Left renal cortex interstitium (tissue), 4 donors: Measurements from ENCODE around the gene SNRPA. TPM values are rescaled to one million over a fixed set of nuclear protein-coding genes. Genes with fewer than 3 reads are reported as not detected.
"Not testable (repeated sequence)": the region's sequence is repeated elsewhere in the genome, so short reads cannot be mapped to it uniquely, and the experiment has no call there.

Source experiments
- DNase-seq, 4 donors: peaks; one replicate each; pipeline ENCODE4 v3.0.0-alpha.2; 2013; ENCODE audit warnings: low read depth in 4 of 4, low spot score in 2 of 4, missing footprints in 1 of 4
- polyA plus RNA-seq, 4 donors: library from polyadenylated mRNA; unstranded; fragments of 120-200 nt; gene quantifications; one replicate each; pipeline ENCODE4 v1.2.1, GENCODE V29; 2013; ENCODE audit not compliant: insufficient read length in 4 of 4

SNRPA gene
- polyA plus RNA-seq, 4 donors = 107 to 135 (median 124) TPM

DNA sequence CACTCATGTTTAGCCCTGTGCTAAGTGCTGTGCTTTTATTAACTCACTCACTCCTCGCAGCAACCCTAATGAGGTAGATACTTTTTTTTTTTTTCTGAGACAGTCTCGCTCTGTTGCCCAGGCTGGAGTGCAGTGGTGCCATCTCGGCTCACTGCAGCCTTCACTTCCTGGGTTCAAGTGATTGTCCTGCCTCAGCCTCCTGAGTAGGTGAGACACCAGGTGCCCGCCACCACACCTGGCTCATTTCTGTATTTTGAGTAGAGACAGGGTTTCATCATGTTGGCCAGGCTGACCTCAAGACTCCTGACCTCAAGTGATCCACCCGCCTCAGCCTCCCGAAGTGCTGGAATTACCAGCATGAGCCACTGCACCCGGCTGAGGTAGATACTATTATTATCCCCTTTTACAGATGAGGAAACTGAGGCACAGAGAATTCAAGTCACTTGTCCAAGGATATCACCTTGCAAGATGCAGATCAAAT lies 31.5 kb upstream of the SNRPA start:
- no peak for DNase-seq

DNA sequence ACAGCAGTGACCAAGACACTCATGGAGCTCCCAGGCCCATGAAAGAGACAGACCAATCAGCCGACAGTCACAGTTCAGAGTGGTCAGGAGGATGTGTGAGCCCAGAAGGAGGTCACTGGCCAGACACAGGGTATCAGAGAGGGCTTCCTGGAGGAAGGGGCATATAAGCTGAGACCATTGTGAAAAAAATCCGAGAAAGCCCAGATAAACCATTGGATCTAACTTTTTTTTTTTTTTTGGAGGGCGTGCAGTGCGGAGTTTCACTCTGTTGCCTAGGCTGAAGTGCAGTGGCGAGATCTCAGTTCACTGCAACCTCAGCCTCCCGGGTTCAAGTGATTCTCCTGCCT lies 29.9 kb upstream of the SNRPA start:
- no peak for DNase-seq

- DNase-seq = no peak
Observed at GRCh38 chr19:40721936-40722661, 28.9 kb upstream of the SNRPA start.

- DNase-seq = no peak
Observed at GRCh38 chr19:40723661-40724254, 27.2 kb upstream of the SNRPA start.

GRCh38 chr19:40724315-40724714 lies 26.7 kb upstream of the SNRPA start:
- DNase-seq = no peak

DNA sequence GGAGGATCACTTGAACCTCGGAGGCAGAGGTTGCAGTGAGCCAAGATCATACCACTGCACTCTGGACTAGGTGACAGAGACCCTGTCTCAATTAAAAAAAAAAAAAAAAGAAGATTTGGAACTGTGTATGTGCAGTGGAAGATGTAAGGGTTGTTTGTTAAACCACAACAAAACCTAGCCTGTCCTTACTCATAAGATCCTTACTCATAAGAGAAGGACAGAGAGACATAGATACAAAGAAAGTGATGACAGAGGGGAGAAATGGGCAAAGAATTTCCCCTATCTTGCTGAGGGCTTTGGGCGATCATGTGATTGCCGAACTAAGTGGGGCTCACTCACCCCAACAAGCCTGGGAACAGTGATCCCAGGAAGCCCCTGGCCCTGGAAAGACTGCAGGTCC lies 26.1 kb upstream of the SNRPA start:
- no peak for DNase-seq

DNA sequence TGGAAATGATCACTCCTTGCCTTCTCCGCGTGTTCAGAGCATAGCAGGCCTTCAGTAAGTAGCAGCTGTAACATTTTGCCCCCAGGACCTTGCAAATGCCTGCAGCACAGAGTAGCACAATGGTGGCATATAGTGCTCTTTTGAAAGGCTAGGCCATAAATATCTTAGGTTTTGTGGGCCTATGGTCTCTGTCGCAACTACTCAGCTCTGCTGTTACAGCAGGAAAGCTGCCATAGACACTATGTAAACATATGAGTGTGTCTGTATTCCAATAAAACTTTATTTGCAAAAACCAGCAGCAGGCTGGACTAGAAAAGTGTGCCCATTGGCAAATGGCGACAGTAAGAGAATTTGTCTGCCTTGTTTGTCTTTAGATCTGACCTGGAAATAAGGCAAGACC lies 24.7 kb upstream of the SNRPA start:
- no peak for DNase-seq

DNA sequence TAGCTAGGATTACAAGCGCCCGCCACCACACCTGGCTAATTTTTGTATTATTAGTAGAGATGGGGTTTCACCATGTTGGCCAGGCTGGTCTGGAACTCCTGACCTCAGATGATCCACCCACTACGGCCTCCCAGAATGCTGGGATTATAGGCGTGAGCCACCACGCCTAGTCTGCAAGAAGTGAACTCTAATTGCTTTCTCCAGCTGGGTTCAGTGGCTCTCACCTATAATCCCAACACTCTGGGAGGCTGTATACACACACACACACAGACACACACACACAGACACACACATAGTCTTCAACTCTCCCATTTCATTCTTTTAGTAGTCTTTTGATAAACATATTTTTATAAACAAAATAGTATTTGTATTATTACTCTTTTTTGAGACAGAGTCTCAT lies 20.9 kb upstream of the SNRPA start:
- DNase-seq = not testable (repeated sequence)

- DNase-seq = not testable (repeated sequence)
Observed at GRCh38 chr19:40732304-40732703, 18.7 kb upstream of the SNRPA start.

- no peak for DNase-seq
Observed at GRCh38 chr19:40733149-40733548, 17.9 kb upstream of the SNRPA start.

DNA sequence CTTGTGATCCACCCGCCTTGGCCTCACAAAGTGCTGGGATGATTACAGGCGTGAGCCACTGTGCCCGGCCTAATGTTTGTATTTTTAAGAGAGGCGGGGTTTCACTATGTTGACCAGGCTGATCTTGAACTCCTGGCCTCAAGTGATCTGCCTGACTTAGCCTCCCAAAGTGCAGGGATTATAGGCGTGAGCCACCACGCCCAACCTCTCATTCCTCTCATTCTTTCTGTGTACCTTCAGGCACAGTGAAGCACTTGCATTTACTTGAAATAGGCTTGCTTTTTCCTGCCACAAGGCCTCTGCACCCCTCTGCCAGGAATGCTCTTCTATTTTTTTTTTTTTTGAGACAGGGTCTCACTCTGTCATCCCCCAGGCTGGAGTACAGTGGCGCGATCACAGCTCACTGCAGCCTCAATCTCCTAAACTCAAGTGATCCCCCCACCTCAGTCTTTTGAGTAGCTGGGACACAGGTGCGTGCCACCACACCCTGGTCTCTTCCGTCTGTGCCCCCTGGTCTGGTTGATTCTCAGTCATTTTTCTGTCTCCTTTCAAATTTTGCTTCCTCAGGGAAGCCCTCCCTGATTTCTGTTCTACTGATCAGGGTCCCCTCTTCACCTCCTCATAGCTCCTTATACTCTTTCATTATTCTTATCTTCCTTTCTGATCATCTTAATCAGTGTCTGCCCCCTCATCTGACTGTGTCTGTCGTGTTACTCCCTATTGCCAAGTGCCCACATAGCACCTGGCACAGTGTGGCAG lies 15.8 kb upstream of the SNRPA start:
- DNase-seq = no peak

DNA sequence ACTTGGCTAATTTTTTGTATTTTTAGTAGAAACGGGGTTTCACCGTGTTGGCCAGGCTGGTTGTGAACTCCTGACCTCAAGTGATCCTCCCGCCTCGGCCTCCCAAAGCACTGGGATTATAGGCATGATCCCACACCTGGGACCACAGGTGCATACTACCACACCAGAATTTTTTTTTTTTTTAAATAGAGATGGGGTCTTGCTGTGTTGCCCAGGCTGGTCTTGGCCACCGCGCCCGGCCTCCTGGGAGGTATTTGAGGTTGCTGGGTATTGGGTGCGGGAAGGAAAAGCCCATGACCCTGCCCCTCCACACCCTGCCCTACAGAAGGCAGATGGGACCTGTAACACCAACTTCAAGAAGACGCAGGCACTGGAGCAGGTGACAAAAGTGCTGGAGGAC lies 14.3 kb upstream of the SNRPA start:
- DNase-seq = no peak

- no peak for DNase-seq
Observed at GRCh38 chr19:40737102-40737644, 13.8 kb upstream of the SNRPA start.

- no peak for DNase-seq
Observed at GRCh38 chr19:40739030-40739839, 11.8 kb upstream of the SNRPA start.

GRCh38 chr19:40739871-40740703 lies 10.9 kb upstream of the SNRPA start:
- DNase-seq = no peak

- no peak for DNase-seq
Observed at GRCh38 chr19:40740747-40741146, 10.3 kb upstream of the SNRPA start.

- no peak for DNase-seq
Observed at GRCh38 chr19:40741527-40742390, 9.2 kb upstream of the SNRPA start.

GRCh38 chr19:40742477-40742876 lies 8.5 kb upstream of the SNRPA start:
- no peak for DNase-seq

GRCh38 chr19:40742886-40743285 lies 8.1 kb upstream of the SNRPA start:
- DNase-seq = no peak
